HG03342 (cell line): ENCODE data around the gene TUBB.

Experiments
- ATAC-seq: cut with Tn5 transposase; IDR thresholded peaks from one replicate; pipeline ENCODE4 v1.9.1; 2021; ENCODE audit warnings: mild to moderate bottlenecking, moderate library complexity; ENCODE audit not compliant: unreplicated experiment

Gene TUBB

DNA sequence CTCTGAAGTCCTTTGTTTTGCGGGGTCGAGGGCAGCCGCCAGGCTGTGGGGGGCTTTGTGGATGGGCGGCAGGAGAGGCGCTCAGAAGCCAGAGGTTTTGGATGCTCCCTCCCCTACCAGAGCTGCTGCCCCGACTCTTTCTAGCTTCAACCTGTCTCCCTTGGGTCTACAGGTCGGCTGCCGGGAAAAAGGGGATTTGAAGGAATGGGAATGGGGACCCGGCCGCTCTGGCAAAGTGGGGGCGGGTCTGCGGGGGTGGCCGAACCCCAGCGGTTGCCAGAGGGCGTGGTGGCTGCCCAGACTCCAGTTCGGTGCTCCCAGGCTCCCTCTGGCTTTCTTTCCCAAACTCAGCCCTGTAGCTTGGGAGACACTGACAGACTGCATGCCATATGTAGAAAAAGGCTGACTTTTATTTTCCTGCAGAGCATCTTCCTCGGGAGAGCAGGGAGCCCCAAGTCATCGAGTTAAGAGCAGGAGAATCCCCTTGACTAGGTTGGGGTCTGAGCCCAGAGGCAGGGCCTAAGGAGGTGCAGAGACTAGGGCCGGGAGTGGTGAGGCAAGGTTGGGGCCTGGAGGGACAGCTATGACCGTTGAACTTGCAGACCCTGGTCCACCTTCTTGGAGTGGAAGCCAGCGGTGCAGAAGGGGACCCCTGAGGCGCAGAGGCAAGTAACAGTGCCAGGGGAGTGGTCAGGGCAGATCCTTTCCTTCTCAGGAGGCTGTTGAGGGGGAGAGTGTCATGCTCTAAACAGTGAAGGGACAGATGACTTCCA lies 32.3 kb upstream of the TUBB start:
- no peak for ATAC-seq

DNA sequence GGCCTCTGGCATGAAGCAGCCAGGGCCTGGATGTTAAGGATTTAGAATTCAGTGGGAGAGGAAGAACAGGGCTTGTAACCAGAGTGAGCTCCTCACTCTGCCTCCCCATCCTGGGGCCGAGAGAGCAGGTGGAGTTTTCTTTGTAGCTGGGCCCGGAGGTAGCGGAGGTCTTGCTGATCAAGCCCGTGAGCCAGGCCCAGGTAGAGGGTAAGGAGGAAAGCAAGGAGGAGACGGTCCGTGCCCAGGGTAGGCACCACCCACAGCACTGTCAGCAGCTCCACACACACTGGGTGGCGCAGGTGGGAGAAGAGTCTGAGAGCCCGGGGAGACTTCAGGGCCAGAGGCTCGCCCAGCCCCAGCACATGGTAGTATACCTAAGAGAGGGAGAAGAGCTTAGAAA lies 31.6 kb upstream of the TUBB start:
- no peak for ATAC-seq

DNA sequence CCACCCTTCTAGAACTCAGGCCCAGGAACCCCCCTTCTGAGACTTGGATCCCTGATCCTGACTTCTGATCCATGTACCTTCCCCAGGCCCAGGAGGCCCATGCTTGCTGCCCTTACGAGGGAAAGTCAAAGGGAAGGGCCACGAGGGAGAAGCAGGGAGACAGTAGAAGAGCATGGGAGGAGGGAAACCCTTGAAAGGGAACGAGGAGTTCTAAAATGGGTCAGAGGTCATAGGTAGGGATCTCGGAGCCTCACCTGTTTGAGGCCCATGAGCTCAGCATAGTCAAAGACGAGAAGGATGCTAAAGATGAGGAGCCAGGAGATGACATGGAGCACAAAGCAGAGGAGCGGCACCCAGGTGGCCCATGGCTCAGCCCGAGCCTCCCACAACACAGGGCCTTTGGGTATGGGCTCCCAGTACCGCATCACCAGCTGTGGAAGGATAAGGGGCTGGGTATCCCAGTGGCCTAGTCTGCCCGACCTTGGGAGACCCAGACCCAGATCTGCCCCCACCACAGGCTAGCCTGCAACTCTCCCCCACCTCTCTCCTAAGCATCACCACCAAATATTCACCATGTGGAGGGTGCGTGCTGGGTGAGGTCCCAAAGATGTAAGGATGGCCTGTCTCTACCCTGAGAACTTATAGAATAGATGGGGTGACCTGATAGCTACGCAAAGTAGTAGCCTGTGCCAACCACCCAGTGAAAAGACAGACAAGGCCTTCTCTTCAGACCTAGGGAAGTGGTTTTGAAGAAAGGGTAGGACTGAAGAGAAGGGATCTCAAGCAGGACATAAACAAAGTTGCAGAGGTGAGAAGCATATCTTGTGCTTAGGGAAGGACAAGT lies 30.9 kb upstream of the TUBB start:
- ATAC-seq, result no peak

DNA sequence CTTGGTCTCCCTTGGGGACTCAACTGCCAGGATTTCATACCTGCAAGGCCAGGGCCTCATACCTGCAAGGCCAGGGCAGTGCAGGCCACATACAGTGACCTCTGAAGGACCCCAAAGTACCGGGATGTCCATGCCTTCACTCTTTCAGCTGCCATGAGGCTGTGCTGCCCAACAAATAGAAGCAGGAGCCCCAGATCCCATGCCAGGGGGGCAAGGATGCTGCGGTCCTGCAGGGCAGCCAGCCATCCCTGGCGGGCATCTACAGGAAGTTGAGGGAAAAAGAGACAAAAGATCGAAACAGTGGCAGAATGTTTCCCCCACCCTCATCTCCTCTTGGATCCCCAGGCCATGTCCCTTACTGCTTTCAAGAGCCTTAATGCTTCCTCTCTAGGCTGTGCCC lies 30.2 kb upstream of the TUBB start:
- no peak for ATAC-seq

DNA sequence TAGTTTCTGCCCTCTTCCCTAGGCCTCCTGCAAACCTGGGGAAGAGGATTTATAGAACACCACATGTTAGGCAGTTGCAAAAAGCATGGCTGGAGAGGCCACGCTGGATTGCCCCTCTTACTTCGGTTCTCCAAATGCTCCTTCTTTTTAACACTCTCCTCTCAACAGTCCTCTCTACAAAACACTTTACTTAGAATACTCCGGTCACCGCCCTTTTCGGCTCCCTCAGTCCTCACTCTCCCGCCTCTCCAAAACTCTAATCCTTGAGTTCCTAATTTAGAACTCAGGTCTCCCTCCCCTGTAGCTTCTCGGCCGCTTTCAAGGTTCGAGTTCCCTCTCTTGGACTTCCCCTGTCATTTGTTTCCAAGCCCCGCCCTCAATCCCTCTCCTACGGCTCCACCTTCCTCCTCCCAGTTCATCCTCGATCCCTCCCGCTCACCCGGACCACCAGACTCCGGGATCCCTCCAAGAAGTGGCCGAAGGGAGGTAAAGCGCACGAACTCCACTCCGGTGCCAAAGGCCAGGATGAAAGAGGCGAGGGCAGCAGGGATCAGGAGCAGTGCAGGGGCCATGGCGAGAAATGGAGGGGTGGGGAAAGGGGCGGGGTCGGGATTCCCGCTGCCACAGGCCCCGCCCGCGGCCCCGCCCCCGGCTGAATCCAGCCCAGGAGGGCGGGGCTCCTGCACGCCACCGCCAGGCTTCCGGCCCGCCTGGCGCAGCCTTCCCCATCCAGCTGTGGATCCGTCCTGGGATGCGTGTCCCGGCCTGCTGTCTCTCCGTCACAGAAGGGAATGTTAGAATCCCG lies 29.5 kb upstream of the TUBB start, which contains the start of gene NRM:
TSS of gene NRM (minus strand) at position 582 of the 805 bp plus-strand sequence. CDS start at position 572, 10 bp downstream.
- ATAC-seq, result no peak

DNA sequence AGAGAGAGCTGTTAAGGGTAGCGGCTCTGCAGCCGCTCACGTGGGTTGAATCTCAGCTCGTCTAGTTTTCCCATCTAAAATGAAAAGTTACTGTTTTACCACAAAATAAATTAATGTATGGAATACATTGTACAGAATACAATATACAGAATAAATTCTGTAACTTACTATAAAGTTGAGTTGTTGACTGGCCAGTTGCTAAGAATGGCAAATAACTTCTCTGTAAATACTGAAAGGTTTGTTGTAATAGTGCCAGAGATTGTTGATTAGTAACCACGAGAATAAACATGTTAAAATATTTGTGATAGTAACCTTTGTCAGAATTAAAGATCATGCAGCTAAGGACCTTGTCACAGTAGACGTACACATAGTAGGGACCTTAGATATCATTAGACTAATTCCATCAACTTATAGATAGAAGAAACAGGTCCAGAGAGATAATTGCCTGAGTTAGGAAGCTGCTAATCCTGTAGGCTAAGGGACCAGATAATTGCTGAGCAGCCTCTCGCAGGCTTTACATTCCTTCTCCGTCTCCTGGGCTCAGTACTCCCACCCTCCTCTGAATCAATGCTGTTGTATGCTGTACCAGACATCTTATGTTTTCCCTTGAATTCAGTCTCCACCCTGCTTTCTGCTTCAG lies 28.8 kb upstream of the TUBB start:
- no peak for ATAC-seq

DNA sequence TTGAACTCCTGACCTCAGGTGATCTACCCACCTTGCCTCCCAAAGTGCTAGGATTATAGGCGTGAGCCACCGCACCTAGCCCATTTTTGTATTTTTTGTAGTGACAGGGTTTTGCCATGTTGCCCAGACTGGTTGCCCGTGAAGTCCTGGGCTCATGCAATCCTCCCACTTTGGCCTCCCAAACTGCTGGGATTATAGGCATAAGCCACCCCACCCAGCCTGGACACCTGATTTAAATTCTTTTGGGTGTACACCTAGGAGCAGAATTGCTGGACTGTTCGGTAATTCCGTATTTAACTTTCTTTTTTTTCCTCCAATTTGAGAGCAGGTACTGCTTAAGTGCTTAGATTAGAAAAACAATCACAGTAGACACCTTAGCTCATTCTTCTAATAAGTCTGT lies 23.7 kb upstream of the TUBB start:
- ATAC-seq, result no peak

DNA sequence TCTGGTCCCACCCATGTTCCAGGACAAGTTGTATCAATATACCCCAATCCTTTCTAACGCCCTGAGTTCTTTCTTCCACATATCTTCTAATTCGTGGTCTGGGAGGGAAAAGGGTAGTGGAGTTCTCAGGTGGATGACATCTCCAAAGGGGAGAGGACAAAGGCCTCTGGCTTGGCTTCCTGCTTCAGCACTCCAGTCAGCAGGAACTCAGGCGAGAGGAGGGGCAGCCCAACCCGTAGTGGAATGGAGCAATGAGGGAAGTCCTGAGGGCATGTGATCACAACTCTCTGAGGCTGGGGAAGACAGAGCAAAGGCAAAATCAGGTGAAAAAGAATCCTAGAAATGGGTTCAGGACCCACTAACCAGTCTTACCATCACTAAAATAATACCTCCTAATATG lies 19.8 kb upstream of the TUBB start:
- no peak for ATAC-seq

DNA sequence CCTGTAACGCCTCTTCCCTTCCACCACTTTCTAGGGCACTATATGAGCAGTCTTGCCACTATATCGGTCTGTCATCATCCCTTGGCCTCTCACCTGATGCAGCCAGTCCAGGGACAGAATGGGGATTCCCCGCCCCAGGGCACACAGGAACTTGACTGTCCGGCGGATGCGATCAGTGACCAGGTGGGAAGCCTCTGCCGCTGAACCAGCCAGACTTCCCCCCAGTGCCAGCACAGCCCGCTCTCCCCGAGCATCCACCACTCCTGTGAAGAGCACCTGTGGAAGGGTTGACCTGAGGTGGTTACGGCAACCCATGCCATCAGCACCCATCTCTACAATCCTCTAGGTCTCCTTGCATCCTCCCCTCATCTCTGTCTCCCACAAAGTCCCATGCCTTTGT lies 17.1 kb upstream of the TUBB start:
- no peak for ATAC-seq

DNA sequence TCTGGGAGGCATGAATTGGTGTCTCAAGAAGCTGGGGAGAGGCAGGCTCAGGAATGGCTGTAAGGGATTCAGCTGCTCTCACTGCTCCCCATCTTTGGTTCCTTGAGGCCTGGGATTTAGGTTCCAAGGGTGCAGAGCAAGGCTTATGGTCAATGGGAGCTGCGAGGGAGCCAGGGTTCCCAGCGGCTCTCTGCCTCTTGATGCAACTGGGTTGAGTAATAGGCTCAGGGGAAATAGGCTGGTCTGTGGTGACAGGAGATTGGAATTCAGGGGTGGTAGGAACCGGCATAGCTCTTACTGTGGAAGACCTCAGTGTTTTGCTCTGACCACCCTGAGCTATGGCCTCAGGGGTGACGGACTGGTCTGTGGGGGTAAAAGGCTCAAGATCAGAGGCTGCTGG lies 16.3 kb upstream of the TUBB start:
- ATAC-seq, result no peak

DNA sequence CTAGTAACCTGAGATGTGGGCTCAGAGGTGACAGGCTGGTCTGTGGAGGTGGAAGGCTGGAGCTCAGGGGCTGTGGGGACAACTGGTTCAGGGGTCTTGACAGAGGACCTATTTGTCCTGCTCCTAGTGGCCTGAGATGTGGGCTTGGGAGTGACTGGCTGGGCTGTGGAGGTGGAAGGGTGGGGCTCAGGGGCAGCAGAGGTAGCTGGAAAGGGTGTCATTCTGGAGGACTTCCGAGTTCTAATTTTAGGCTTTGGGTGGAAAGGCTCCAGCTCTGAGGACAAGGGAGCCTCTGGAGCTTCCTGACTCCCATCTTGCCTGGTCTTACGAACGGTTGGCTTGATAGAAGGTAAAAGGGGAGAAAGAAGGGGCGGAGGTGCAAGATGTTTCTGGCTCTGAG lies 14.5 kb upstream of the TUBB start:
- ATAC-seq, result no peak

DNA sequence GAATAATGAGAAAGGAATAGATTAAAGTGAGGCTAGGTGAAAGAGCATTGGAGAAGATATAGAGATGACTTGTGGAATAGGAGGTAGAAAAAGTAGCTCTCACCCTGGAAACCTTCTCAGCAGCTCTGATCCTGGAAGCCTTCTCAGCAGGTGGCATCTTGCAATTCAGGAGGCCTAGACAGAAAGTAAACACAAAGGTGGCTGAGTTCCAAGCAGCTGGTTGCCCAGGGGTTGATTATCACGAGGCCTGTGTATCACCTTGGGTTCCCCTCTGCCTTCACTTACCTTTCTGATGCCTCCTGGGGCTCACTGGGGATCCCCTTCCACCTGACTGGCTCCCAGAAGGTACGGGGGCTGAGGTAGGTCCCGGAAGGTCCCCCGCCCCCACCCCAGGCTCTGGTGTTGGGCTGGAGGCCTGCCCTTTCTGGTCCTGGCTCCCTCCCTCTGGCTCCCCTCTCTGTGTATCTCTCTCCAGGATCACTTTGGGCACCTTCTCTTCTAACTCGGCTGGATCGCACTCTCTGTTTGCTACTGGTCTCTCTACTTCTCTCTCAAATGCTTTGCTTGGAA lies 12.8 kb upstream of the TUBB start:
- no peak for ATAC-seq

DNA sequence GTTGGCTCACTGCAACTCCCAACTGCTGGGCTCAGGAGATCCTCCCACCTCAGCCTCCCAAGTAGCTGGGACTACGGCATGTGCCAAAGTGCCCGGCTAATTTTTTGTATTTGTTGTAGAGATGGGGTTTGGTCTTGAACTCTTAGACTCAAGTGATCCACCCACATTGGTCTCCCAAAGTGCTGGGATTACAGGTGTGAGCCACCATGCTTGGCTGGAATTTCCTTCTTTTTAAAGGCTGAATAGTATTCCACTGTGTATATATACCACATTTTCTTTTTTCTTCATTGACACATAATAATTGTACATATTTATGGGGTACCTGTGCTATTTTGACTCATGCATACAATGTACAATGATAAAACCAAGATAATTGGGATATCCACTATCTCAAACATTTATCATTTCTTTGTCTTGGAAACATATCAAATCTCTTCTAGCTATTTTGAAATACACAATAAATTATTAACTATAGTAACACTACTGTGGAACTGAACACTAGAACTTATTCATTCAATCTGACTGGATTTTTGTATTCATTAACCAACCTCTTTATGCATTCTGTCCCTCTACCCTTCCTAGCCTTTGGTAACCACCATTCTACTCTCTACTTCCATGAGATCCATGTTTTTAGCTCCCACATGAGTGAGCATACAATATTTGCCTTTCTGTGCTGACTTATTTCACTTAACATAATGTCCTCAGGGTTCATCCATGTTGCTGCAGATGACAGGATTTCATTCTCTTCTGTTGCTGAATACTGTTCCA lies 10.9 kb upstream of the TUBB start:
- ATAC-seq, result no peak

DNA sequence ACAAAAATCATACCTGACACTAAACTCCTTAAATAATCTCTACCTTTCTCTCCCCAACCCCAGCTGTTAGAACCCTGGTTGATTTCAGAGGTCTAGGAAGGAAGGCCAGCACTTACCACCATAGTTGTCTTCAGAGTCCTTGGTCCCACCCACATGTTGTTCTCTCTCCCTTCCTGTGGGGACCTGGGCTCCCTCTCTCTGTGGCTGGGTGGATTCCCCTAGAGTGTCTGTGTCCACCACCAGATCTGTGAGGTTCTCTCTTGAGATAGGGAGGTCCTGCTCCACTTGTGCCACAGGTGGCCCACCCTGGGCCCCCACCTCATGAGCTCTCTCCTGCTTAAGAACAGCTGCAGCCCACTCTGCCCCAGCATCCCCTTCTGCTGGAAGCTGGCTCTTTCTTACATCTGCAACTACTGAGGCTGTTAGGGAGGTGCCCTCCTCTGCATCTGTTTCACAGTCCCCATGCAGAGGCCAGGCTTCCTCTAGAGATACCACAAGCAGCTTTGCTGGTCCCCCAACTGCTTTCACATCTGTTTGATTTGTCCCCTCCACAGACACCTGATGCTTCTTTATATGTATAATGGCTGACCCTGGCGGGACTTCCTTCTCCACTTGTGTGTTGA lies 8.3 kb upstream of the TUBB start:
- no peak for ATAC-seq

DNA sequence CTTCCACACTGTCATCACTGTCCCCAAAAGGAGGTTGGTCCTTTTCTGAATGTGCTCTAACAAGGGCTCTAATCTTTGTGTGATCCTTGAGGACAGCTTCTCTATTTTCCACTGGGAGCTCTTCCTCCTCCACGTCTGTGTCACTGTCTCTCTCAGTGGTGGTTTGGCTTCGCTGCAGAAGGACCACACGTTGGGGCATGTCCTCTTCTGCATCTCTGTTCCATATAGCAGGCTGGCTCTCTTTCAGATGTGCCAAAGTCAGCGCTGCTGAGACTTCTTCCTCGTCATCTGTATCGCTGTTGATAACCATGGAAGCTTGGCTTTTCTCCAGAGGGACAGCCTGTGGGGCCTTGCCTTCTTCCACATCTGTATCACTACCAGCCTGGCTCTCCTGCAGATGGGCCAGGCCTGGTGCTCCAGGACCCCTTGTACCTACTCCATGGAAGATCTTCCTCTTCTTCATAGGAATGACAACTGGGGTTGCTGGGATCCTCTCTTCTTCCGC lies 7.7 kb upstream of the TUBB start:
- ATAC-seq, result no peak

DNA sequence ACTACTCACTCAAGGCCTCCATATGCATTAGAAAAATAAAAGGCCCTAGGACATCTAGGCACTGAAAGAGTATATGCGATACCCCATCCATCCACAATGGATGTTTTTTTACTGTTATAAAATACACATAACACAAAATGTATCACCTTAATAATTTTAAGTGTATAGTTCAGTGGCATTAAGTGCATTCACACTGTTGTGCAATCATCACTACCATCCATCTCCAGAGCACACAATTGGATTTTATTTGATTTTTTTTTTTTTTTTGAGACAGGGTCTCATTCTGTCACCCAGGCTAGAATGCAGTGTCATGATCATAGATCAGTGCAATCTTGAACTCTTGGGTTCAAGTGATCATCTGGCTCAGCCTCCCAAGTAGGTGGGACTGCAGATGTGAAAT lies 5.9 kb upstream of the TUBB start:
- ATAC-seq, result no peak

DNA sequence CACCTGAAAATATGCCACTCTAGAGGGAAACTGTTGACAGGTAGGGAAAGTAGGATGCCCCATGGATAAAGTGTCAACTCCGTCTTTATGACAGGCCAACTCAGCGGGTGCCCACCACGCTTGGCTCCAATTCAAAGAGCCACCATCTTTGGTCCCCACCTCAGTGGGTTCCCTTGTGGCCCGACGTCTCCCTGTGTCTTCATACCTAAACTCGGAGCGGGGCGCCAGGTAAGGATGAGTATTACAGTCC lies 3.3 kb upstream of the TUBB start:
- ATAC-seq, result no peak

DNA sequence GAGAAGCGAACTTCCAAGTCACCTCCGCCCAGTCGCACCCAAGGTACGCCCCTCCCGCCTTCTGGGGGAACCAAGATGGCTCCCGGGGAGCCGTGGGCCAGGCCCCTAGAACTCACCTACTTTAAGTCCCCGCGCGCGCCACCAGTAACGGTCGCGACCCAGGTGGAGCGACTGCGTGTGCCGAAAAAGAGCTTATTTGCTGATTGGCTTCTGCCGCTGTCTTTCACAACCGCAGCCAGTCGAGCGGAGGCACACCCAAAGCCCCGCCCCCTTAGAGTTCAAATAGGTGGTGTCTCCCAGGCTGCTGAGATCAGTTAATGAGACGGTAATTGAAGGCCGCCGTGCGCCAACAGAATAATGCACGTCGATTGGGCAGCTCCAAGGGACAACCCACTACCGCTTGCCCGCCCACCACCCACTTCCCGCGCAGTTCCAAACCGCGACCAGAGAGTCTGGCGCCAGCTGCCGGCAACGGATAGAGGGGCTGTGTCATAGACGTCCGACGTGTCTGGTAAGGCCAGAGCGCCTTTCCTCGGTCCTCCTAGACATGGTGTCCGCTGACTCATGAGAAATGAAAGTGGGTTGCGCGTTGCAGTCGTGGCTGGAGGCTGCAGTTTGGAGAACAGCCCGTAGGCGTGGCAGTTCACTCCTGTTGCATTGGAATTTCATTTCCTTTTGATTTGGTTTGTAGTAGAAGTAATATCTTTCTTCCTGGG lies 2.9 kb upstream of the TUBB start, which contains the start of gene MDC1:
TSS of gene MDC1 (minus strand) at position 153 of the 716 bp plus-strand sequence. CDS start 2,106 bp downstream, outside the sequence.
- peak; percentile 60 for ATAC-seq
